ENCODE measurements around the gene TTC5.

- TF ChIP-seq POLR2A (IDR thresholded peaks at IDR 0.05), result no peak
- no peak for TF ChIP-seq CTCF (IDR thresholded peaks at IDR 0.05)
Observed at GRCh38 chr14:20314026-20314425, 8.3 kb upstream of the TTC5 start.
